Right forelimb (tissue), 1 donor: ENCODE measurements around the gene RAD51B.
"Not testable (repeated sequence)": the region's sequence is repeated elsewhere in the genome, so short reads cannot be mapped to it uniquely, and the experiment has no call there.

Experiments used
- DNase-seq: peaks from one replicate; pipeline ENCODE4 v3.0.0-alpha.2; 2018

Gene RAD51B

DNA sequence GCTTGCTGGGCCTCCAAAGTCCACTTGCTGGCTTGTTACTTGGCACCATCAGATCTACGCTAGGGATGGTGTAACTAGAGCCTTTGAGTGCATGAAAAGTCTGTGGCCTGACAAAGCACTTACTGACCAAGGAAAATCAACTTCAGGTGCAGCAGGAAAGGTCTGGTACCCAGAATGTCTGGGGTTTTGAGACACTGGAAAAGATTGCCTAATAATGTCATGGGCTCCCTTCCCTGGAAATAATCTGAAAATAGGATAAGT lies 866.6 kb downstream of the RAD51B start:
- DNase-seq: no peak

DNA sequence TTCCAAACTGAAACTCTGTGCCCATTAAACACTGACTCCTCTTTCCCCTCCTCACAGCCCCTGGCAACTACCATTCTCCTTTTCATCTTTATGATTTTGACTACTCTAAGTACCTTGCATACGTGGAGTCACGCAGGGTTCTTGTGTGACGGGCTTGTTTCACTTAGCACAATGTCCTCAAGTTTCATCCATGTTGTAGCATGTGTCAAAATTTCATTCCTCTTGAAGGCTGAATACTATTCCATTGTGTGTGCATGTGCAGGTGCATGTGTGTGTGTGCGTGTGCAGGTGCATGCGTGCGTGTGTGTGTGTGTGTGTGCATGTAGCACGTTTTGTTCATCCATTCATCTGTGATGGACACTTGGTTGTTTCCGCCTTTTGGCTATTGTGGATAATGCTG lies 867.1 kb downstream of the RAD51B start:
- DNase-seq: no peak

DNA sequence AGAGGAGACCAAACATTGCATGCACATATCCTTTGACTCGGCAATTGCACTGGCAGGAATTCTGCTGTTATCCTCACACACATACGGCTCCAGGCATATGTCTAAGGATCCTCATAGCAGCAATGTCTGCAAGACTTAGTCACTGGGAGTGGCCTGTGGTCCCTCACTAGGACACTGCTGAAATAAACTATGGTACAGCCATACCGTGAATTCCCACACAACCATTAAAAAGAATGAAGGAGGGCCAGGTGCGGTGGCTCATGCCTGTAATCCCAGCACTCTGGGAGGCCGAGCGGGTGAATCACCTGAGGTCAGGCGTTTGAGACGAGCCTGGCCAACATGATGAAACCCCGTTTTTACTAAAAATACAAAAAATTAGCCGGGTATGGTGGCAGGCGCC lies 868.2 kb downstream of the RAD51B start:
- no peak for DNase-seq

DNA sequence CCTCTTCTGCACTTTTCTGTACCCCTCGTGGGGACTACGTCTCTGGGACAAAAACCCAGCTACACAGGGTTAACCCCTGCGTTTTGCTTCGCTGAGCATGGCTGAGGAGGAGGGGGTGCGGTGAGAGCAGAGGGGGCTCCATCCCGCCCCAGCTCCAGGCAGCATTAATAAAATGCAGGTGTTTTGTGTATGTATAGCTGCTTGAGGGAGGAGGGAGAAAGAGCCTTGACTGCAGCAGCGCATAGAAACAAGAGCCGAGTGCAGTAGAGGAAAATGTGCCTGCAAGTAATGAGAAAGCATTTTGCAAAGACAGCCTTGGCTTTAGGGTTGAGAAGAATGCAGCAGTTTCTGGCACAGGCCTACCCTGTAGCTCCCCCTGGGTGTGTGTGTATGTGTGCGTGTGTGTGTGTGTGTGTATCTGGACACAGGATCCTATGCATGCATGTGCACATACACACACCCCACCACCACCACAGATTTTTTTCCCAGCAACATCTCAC lies 869.3 kb downstream of the RAD51B start:
- peak; percentile 86 for DNase-seq

DNA sequence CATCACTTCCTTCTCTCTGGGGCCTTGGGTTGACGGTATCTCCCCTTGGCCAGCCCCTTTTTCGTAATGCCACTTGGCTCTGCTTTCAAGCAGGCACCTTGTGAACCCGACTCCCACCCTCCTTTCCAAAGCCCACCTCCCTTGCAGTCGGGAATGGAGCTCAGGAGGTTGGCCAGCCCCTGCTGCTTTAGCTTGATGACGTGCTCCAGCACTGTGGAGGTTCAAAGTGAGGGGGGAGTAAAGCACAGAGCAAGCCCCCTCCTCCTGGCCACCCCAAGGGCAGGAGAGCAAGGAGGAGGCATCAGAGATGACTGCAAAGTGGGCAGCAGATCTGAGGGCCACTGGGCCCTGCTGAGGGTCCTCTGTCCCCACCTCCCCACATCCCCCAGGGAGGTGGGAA lies 869.9 kb downstream of the RAD51B start:
- no peak for DNase-seq

DNA sequence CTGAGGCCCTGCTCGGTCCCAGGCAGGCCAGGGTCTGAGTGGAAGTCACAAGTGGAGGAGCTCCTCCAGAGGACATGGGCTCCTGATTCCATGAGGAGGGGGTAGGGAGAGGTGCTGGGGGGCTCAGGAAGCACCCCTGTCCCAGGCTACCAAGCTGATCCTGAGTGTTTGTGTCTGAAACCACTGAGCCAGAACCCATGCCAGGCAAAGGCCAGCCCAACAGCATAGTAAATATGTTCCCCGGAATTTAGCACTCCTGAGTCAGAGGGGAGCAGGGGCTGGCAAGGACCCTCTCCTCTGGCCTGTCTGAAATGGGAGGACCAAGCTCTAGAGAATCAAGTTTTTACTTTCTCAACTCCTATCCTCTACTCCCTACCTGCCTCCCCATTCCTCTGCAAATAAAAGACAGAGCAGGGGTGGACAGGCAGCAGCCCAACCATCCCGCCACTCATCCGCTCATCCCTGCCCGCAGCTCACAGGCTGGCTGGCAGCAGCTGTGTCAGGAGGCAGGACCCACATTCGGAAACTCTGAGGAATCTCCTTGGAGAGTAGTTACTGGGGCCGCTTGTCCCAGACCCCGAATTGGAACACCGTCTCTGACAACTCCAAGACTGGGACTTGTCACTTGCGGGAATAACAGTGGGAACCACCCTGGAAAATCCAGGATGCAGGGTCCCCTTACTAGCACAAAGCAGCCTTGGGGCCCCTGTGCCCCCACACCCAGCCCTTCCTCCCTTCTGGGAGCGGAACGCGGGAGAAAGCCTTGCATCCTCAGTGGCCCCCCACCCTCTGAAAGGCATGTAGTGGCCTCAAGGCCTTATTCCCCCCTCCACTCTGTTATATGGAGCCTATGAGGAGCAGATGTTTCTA lies 870.7 kb downstream of the RAD51B start:
- no peak for DNase-seq

DNA sequence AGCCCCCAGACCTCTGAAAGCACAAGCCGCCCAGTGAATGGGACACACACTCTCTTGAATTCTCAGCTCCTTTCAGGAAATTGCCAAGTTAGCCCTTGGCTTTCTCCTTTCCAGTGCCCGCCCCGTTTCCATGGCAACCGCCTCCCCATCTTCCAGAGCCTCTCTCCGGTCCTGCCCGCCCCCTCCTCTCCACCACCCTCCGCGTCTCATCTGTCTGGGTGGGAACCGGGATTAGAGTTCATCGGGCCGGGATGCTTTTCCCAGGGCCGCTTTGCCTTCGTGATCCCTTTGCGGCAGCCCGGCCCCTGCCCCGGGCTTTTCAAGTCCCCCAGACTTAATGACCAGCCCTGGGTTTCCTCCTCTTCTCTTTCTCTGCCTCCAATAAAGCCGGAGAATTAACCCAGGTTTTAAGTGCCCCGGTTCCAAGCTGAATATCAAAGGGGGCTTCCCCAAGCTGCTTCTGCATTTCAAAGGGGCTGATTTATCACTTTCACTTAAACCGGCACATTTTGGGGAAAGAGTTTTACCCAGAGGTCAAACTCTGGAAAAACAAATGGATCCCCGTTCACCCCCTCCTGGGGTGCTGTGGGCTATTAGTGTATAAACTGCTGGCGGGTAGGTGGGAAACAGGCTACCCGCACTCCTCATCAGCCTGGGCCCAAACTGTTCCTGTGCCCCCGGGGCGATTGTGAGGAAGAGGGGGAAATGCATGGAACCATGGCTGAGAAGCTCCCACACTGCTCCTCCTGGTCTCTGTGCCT lies 871.6 kb downstream of the RAD51B start:
- no peak for DNase-seq

DNA sequence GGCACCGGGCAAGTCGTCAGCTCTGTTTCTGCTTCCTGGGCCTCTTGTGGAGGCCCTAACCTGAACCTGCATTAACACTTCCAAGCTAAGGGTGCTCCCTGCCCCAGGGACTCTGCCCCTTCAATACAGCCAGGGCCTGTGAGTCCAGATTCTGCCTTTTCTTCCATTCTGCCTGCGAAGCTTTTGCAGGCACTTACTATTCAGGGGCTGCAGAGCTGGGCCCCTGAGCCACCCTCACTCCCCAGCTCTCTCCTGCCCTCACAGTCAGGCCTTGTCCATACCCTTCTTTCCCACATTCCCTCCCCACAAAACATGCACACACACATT lies 872.2 kb downstream of the RAD51B start:
- DNase-seq: no peak

DNA sequence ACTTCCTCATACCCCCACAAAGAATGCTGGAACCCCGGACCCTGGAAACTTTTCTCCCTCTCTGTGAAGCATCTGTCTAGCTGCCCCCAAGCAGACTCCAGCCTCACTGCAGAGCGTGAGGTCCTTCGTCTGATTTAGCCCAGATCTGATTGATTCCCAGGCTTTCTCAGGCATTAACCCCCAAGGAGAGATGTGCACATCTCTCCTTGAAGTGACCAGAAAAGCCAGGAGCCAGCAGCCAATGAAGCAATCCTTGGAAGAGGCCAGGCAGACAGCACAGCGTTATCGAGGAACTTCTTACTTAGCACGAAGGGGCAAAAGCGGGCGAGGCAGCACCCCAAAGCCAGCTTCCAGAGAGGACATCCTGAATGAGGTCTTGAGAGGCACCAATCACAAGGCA lies 872.6 kb downstream of the RAD51B start:
- no peak for DNase-seq

DNA sequence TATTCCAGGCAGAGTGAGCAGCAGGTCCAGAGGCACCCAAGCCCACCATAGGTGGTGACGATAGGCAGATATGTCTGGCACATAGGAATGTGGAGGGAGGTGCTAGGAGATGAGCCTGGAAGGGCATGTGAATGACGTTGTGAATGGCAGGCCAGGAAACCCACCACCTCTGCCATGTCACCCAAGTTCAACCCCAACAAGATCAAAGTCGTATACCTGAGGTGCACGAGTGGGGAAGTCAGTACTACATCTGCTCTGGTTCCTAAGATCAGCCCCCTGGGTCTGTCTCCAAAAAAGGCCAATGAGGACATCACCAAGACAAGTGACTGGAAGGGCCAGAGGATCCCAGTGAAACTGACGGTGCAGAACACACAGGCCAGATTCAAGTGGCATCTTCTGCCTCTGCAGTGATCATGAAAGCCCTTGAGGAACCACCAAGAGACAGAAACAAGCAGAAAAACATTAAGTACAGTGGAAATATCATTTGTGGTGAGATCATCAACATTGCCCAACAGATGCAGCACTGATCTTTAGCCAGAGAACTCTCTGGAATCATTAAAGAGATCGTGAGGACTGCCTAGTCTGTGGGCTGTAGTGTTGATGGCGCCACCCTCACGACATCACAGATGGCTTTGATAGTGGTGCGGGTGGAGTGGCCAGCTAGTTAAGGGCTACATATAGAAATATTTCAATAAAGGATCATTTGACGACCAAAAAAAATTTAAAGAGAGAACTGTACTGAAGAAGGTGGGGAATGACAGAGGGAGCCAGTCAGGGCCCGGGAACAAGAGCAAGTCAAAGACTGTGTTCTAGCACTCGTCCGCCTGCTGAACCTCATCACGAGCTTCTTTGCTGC lies 873.6 kb downstream of the RAD51B start:
- DNase-seq: peak; percentile 40

DNA sequence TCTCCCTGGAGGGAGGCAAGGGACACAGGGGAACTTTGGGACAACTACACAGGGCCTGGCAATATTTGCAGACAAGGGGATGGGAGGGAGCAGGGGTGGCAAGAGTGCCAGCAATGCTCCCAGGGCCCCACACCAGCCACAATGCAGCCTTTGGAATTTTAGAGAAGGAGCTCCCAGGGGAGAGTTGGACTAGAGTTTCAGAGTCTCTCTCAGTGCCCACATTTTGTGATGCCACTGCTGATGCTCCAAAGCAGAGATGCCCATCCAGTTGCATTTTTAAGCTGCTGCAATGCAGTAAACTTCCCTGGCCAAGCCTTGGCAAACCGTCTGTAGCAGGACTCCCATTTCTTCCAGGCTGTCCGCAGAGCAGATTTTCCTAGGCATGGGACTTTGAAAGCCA lies 874.3 kb downstream of the RAD51B start:
- DNase-seq: peak; percentile 44

DNA sequence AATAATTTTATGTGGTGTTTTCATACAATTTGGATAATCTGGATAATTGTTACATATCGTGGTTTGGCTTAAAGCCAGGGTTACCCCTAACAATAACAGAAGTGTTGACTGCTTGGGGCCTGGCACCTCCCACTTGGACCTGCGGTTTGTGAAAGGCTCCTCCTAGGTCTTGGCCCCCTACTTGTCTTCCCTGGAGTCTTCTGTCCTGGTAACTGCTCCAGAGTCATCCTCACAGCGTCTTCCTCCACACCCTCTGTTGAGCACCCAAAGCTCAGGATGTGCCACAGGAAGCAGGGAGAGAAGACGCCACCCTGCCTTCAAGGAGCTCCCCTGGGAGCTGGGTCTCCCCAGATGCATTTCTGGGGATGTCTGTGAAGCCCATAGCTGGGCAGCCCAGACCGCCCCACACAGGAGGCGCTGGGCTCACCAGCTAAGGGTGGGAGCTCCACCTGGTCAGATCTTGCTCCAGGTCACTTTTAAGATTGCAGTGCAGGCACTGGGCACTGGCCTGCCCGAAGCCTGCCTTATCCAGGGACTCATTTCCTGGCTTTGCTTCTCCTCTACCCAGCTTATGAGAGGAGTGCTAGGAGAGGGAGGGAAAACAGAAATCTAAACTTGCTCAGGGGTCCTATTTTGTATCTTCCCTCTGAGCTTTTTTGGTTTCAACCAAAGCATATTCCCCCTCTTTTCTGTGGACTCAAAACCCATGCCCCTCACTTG lies 875.1 kb downstream of the RAD51B start:
- DNase-seq: peak; percentile 22

DNA sequence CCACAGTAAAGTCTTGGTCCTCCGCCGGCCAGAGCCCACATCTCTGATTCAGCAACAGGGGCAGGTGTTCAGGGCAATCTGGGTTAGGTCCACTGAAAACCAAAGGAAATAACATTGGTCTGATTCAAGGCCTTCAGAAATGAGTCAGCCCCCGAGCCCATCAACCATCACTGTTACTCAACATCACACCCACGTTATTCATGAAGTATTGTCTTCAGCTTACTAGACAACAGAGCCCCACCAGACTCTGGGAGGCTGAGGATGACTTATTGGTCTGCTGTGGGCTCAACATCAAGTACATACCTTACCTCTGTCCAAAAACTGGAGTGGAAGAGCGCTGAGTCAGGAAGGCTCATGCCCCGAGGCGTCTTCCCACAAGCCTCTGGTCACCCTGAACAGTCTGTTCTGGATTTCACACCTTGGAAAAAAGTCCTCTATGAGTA lies 875.8 kb downstream of the RAD51B start:
- peak; percentile 21 for DNase-seq

DNA sequence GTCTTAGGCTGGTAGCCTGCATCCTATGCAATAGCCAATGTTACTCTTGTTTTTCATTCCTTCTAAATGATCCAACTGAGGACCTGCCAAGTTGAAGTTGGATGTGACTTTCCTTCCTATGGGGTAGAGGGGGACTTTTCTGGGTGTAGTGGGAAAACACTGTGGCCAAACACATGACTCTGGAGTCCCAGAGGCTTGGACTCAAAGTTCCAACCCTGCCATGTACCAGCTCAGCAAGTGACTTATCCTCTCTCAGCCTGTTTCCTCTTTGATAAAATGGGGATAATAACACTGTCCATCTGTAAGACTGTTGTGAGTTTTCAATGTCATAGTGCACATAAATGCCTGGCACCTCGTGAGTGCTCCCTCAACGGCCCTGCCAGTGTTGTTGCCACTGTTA lies 876.3 kb downstream of the RAD51B start:
- peak; percentile 23 for DNase-seq

DNA sequence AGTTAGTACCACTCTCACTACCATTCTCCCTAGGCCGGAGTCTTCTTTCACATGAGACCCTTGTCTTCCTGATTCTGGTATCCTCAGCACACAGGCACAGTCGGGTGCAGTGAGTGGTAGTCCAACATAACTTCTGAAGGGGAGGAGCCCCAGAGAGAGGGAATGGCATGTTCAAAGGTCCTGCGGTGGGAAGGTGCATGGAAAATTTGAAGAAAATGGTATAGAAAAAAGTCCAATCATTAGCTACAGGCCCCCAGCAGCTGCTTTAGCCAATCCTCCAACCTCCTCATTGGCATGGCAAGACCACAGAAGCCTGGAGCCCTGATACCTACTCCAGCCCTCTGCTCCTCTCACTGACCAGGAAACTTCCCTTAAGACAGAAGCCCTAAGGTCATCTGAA lies 876.7 kb downstream of the RAD51B start:
- DNase-seq: no peak

DNA sequence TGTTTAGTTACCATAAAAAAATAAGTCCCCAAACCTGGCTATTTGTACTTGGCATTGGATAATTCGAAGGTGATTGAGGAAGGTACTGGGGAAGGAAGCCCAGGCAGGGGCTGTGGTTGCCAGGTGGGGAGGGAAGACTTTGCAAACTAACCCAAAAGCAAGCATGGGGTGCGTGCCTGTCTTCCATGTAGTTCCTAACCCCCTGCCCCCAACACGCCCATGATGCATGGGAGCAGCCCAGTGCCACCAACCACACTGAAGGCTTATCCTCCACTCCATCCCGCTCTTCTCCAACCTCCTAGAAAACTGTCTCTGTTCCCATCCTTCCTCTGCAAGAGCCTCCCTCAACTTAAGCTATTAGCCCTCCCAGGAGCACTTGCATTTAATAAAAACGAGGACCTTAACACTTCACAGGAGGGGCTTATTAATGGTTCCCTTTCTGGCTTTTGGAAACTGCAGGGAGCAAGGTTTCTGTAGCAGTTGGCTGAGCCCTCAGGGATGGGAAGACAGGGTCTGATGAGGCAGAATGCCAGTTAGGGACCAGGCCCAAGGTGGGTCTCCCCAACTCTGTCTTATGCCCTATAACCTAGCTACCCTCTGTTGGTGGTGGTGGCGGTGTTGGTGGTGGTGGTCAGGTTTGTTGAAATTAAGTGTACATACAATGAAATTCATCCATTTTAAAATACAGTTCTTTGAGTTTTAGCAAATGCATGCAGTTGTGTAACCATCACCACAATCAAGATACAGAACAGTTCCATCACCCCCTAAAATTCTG lies 877.3 kb downstream of the RAD51B start:
- DNase-seq: no peak

DNA sequence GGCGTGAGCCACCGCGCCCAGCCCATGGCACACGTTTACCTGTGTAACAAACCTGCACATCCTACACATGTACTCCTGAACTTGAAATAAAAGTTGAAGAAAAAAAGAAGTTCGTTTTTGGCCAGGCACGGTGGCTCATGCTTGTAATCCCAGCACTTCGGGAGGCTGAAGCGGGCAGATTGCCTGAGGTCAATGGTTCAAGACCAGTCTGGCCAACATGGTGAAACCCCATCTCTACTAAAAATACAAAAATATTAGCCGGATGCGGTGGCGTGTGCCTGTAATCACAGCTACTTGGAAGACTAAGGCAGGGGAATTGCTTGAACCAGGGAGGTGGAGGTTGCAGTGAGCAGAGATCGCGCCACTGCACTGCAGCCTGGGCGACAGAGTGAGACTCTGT lies 879.2 kb downstream of the RAD51B start:
- DNase-seq: not testable (repeated sequence)

DNA sequence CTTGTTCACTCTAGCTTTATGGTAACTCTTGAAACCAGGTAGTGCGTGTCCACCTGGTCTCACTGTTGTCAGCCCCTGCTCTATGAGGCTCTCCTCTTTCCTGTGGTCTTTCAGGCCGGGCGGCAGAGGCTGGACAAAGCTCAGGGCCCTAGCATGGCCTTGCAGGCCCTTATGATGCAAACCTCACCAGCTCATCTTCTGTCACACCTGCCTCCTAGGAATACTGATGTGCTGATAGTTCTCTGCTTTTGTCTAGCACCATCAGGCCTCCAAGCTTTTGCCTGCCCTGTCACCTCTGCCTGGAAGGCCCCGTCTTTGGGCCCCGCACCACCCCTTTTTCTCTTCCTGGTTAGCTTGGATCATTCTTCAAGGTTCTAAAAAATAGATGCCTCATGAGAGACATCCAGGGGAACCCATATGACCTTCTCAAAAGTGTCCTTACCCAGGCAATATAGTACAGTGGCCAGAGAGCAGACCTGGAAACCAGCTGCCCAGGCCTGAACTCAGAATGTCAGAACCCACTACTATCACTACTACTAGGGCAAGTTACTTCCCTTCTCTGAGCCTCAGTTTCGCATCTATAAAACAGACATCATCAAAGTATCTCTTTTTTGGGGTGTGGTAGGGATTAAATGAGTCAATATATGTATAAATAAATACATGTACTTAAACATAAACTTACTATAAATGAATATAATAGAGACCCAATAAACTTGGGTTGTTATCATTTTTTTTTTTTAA lies 881.6 kb downstream of the RAD51B start:
- DNase-seq: peak; percentile 25

DNA sequence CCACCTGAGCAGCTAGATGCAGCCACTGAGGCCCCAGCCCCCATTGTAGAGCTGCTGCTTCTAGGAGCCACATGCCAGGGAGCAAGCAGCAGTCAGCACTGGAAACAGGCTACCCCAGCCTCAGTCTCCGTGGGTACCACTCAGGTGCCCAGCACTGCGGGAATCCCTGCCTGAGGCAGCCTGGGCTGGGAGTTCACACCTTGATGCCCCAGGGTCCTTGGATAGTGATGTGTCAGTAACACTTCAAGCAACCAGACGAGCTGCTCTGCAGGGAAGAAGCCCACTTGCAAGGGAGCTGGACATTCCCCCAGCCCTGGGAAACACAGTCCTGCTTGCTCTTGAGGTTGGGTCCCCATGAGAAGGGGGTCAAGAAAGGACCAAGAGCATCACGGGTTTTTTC lies 882.6 kb downstream of the RAD51B start:
- DNase-seq: peak; percentile 23

DNA sequence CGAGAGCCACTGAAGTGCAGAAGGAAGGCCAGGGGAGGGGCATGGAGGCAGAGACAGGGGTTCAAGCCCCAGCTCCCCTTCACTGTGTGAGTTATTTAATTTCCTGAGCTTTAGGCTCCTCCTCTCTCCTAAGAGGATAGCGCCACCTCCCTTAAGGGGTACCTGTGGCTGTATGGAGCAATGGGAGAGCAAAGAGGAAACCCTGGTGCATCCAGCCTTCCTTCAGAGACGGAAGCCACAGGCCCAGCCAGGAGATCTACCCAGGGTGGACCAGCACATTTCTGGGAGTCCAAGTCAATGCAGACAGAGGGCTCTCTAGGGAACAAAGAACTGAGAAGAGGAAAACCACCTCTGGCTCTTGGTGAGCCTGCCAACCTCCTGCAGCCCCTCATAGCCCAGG lies 883.0 kb downstream of the RAD51B start:
- no peak for DNase-seq

DNA sequence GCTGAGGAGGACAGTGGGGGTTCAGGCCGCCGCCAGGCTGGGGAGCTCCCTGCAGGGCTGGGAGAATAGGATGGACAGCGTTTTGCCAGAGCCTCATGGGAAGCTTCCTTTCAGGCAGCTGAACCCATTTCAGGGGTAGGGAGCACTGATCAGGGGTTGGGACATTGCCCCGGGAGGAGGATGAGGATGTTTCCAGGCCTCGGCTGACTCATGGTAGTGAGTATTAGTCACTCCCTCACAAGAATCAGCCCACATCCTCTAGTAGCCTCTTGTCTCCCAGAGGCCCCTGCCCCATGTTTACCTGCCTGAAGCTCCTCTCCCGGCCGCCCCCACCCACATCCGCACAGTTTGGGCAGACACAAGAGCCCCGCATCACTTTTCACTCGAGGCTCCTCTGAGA lies 883.5 kb downstream of the RAD51B start:
- DNase-seq: no peak
